Liver (tissue), 9 donors: Measurements from ENCODE around the gene TRUB1. TPM values are rescaled to one million over a fixed set of nuclear protein-coding genes. Genes with fewer than 3 reads are reported as not detected.

ENCODE experiments used
- DNase-seq: peaks from one replicate; pipeline ENCODE4 v3.0.0-alpha.2; 2017; ENCODE audit warnings: low spot score
- H3K27ac ChIP-seq, 2 donors: one replicate each; pipeline ENCODE4 v1.7.0; 2013; ENCODE audit warnings: inconsistent platforms in 2 of 2, low read length in 2 of 2, control low read depth in 1 of 2, low read depth in 1 of 2, mild to moderate bottlenecking in 1 of 2
- H3K27me3 ChIP-seq, 4 donors: one replicate each; pipeline versions ENCODE4 v1.6.1 to v1.7.0; 2013; ENCODE audit warnings: low read length in 3 of 4, inconsistent platforms in 1 of 4, mild to moderate bottlenecking in 1 of 4, moderate library complexity in 1 of 4; ENCODE audit not compliant: control insufficient read depth in 4 of 4, insufficient read depth in 4 of 4
- H3K36me3 ChIP-seq, 4 donors: one replicate each; pipeline versions ENCODE4 v1.6.1 to v1.7.0; 2013; ENCODE audit warnings: low read length in 3 of 4, mild to moderate bottlenecking in 3 of 4, low read depth in 1 of 4, moderate library complexity in 1 of 4; ENCODE audit not compliant: control insufficient read depth in 4 of 4, insufficient read depth in 3 of 4
- H3K4me1 ChIP-seq, 4 donors: one replicate each; pipeline versions ENCODE4 v1.6.1 to v1.7.0; 2013; ENCODE audit warnings: low read length in 3 of 4, mild to moderate bottlenecking in 3 of 4, moderate library complexity in 1 of 4; ENCODE audit not compliant: control insufficient read depth in 4 of 4, insufficient read depth in 4 of 4
- H3K4me3 ChIP-seq, 3 donors: one replicate each; pipeline versions ENCODE4 v1.6.1 to v1.7.0; 2013; ENCODE audit warnings: low read length in 3 of 3, control low read depth in 1 of 3, low read depth in 1 of 3, mild to moderate bottlenecking in 1 of 3
- H3K9ac ChIP-seq, 2 donors: one replicate each; pipeline ENCODE4 v1.7.0; 2013; ENCODE audit warnings: low read length in 2 of 2, mild to moderate bottlenecking in 2 of 2, moderate library complexity in 2 of 2, control low read depth in 1 of 2, low read depth in 1 of 2
- H3K9me3 ChIP-seq, 4 donors: one replicate each; pipeline versions ENCODE4 v1.6.1 to v1.7.0; 2013; ENCODE audit warnings: low read length in 3 of 4; ENCODE audit not compliant: control insufficient read depth in 4 of 4
- CTCF ChIP-seq: fragments of 150-350 bp; IDR thresholded peaks from 2 replicates; pipeline ENCODE4 v1.5.1; 2017; ENCODE audit warnings: improper control_type of control experiment, low read depth, low read length; ENCODE audit not compliant: missing input control
- EGR1 ChIP-seq, 2 donors: IDR thresholded peaks; 2 replicates each; pipeline ENCODE4 v1.6.1; 2016 to 2018; ENCODE audit warnings: antibody characterized with exemption in 2 of 2, low read depth in 2 of 2
- FOXA1 ChIP-seq: IDR thresholded peaks from 2 replicates; pipeline ENCODE4 v1.6.1; 2016; ENCODE audit warnings: antibody characterized with exemption
- HNF4G ChIP-seq: IDR thresholded peaks from 2 replicates; pipeline ENCODE4 v1.6.1; 2016; ENCODE audit warnings: antibody characterized with exemption
- JUND ChIP-seq, 2 donors: IDR thresholded peaks; 2 replicates each; pipeline ENCODE4 v1.6.1; 2016; ENCODE audit warnings: antibody characterized with exemption in 2 of 2
- NR2F2 ChIP-seq: IDR thresholded peaks from 2 replicates; pipeline ENCODE4 v1.6.1; 2016; ENCODE audit warnings: antibody characterized with exemption
- RAD21 ChIP-seq, 2 donors: IDR thresholded peaks; 2 replicates each; pipeline ENCODE4 v1.6.1; 2016; ENCODE audit warnings: antibody characterized with exemption in 2 of 2, mild to moderate bottlenecking in 2 of 2
- RXRA ChIP-seq, 2 donors: IDR thresholded peaks; 2 replicates each; pipeline ENCODE4 v1.6.1; 2017 to 2018; ENCODE audit warnings: antibody characterized with exemption in 2 of 2, mild to moderate bottlenecking in 1 of 2
- YY1 ChIP-seq: IDR thresholded peaks from 2 replicates; pipeline ENCODE4 v1.6.1; 2016; ENCODE audit warnings: antibody characterized with exemption, mild to moderate bottlenecking
- WGBS: extraction: QIAGEN DNeasy Blood & Tissue Kit; methylation state at CpG from one replicate; pipeline ENCODE4 v1.1.7; 2013; 5-methylcytosine and 5-hydroxymethylcytosine counted together
- polyA plus RNA-seq, 2 donors: library from polyadenylated mRNA; stranded (reverse) in 1 of 2; unstranded in 1 of 2; fragments of 200-250 nt in 1 of 2; fragments of >200 nt in 1 of 2; fragmentation: Nextera tagmentation in 1 of 2; extraction: Ambion mirVana in 1 of 2; gene quantifications; one replicate each; pipeline versions ENCODE4 v1.2.1 to v1.2.3, GENCODE V29; 2013 to 2015
- total RNA-seq, 2 donors: library from RNA; depleted of rRNA; stranded (reverse); fragments of >200 nt; gene quantifications; one replicate each; pipeline ENCODE4 v1.2.3, GENCODE V29; 2014
- TF ChIP-seq, protein P1 (sequence below): IDR thresholded peaks from 2 replicates; pipeline ENCODE4 v1.6.1; 2016; ENCODE audit warnings: antibody characterized with exemption
- donor health status: healthy.
- donor health status: healthy.
- donor health status: healthy.
- donor health status: healthy.
- donor health status: healthy.

TRUB1 gene
- total and polyA plus RNA-seq, 4 donors: 6.1 to 14.1 (median 8.3) TPM

- TF ChIP-seq CTCF (no peak), NR2F2 (no peak), RAD21 (IDR thresholded peaks at IDR 0.05) (no peak)
- TF ChIP-seq, protein P1, sequence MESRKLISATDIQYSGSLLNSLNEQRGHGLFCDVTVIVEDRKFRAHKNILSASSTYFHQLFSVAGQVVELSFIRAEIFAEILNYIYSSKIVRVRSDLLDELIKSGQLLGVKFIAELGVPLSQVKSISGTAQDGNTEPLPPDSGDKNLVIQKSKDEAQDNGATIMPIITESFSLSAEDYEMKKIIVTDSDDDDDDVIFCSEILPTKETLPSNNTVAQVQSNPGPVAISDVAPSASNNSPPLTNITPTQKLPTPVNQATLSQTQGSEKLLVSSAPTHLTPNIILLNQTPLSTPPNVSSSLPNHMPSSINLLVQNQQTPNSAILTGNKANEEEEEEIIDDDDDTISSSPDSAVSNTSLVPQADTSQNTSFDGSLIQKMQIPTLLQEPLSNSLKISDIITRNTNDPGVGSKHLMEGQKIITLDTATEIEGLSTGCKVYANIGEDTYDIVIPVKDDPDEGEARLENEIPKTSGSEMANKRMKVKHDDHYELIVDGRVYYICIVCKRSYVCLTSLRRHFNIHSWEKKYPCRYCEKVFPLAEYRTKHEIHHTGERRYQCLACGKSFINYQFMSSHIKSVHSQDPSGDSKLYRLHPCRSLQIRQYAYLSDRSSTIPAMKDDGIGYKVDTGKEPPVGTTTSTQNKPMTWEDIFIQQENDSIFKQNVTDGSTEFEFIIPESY: no peak
Observed at GRCh38 chr10:114973306-114973705, 35.3 kb downstream of the TRUB1 start (continued).

DNA sequence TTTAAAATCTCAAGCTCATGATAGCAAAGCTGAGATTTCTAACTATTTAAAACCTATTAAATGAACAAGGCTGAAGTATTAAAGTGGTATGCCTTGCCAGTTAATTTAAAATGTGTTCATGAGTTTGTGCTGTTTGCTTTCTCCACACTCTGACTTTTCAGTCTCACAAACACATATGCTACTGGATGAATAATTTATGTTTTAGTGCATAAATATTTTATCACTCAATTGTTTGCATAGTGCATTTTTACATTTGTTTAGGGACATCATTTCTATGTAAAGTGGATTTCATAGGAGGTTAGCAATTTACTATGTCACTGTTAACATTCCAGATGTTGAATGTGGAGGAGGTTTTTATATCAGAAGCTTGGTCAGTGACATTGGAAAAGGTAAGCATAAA lies 36.0 kb downstream of the TRUB1 start:
- Histone ChIP-seq H3K9ac (no peak overlapping the region), H3K4me3 (no peak overlapping the region), H3K27ac (no peak overlapping the region)

GRCh38 chr10:114974625-114975024 lies 36.6 kb downstream of the TRUB1 start:
- no peak overlapping the region for H3K9ac ChIP-seq
- WGBS: 96% methylated on average over 5 of the region's 5 CpGs
- H3K27ac ChIP-seq: no peak overlapping the region
- no peak for DNase-seq
- peaks cover 0 to 8% (median 3%) of the 10 kb centered on the region in 4 donors for H3K36me3 ChIP-seq
- no peaks in the 10 kb centered on the region for H3K9me3 ChIP-seq
- H3K27me3 ChIP-seq: no peaks in the 10 kb centered on the region
- H3K4me3 ChIP-seq: no peak overlapping the region
- TF ChIP-seq HNF4G (no peak), RAD21 (IDR thresholded peaks at IDR 0.05) (no peak), RXRA (IDR thresholded peaks at IDR 0.05) (no peak), JUND (IDR thresholded peaks at IDR 0.05) (no peak), EGR1 (IDR thresholded peaks at IDR 0.05; ENCODE audit: low read depth in 2 of 2) (no peak)
- TF ChIP-seq, protein P1: no peak
- H3K4me1 ChIP-seq: no peaks in the 10 kb centered on the region

More for the DNA sequence above, 36.0 kb downstream of the TRUB1 start:
- Histone ChIP-seq H3K4me1 (no peaks in the 10 kb centered on the region), H3K36me3 (peaks cover 0 to 8% (median 3%) of the 10 kb centered on the region in 4 donors), H3K9me3 (no peaks in the 10 kb centered on the region), H3K27me3 (no peaks in the 10 kb centered on the region)
- TF ChIP-seq FOXA1 (no peak), YY1 (no peak)
- DNase-seq: no peak

DNA sequence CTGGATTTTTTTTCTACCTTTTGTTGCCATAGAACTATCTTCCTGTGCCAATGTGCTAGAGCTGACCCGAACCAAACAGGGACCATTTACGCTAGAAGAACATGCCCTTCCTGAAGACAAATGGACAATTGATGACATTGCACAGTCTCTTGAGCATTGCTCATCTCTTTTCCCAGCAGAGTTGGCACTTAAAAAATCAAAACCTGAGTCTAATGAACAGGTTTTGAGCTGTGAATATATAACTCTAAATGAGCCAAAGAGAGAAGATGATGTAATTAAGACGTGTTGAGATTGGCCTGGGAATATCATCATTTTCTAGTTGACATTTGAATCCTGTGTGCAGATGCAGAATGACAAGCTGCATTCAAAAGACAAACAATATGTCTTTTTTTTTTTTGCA lies 37.1 kb downstream of the TRUB1 start:
- H3K36me3 ChIP-seq: peaks cover 0 to 8% (median 3%) of the 10 kb centered on the region in 4 donors
- H3K27me3 ChIP-seq: no peaks in the 10 kb centered on the region
- TF ChIP-seq NR2F2: no peak
- TF ChIP-seq HNF4G: no peak
- TF ChIP-seq, protein P1: no peak
- TF ChIP-seq YY1: no peak
- WGBS: 96% methylated on average over 3 of the region's 3 CpGs
- DNase-seq: no peak
- H3K4me3 ChIP-seq: no peak overlapping the region
- H3K27ac ChIP-seq: no peak overlapping the region
- no peaks in the 10 kb centered on the region for H3K9me3 ChIP-seq
- no peak overlapping the region for H3K9ac ChIP-seq
- no peaks in the 10 kb centered on the region for H3K4me1 ChIP-seq
